ENCODE data around the gene GRB10. TPM values are rescaled to one million over a fixed set of nuclear protein-coding genes. Genes with fewer than 3 reads are reported as not detected.
A peak's percentile ranks its signal among the peaks of the same experiment; 100 is the strongest.

GRB10 gene
- polyA plus RNA-seq, 3 donors = 1.3 to 3.1 (median 1.5) TPM

- no peak overlapping the region for H3K4me3 ChIP-seq (replicated peaks in 1 of 3; ENCODE audit: low read depth in 2 of 3, low read length in 3 of 3)
- no peak overlapping the region for H2AFZ ChIP-seq (ENCODE audit: insufficient read depth, low read depth, low read length, poor library complexity, severe bottlenecking)
- Mint-ChIP-seq H3K27ac (peak overlapping the region in 1 of 7 donors; percentile 40), H3K9me3 (peaks cover 0 to 3% (median 0%) of the 10 kb centered on the region in 7 donors), H3K36me3 (peaks cover 7 to 10% of the 10 kb centered on the region in 2 donors), H3K4me1 (peaks cover 59% of the 10 kb centered on the region), H3K27me3 (ENCODE audit: low read depth in 3 of 3) (peaks cover 0 to 3% (median 0%) of the 10 kb centered on the region in 3 donors), H3K4me3 (no peak overlapping the region)
- no peaks in the 10 kb centered on the region for H3K9me3 ChIP-seq (replicated peaks in 1 of 2; ENCODE audit: control insufficient read depth in 1 of 2, insufficient read depth in 1 of 2, low read length in 2 of 2)
- H3K27ac ChIP-seq (ENCODE audit: low read depth in 1 of 2, low read length in 2 of 2) = no peak overlapping the region
- H3K36me3 ChIP-seq (replicated peaks in 1 of 2; ENCODE audit: control insufficient read depth in 1 of 2, insufficient read depth in 2 of 2, low read length in 2 of 2) = no peaks in the 10 kb centered on the region
- H3K4me2 ChIP-seq (replicated peaks; ENCODE audit: extremely low read depth, low read length, poor library complexity, severe bottlenecking) = no peak overlapping the region
- 15% methylated on average over 9 of the region's 9 CpGs for WGBS (ENCODE audit: insufficient coverage)
- peaks cover 42 to 58% of the 10 kb centered on the region in 2 donors for H3K4me1 ChIP-seq (ENCODE audit: control insufficient read depth in 1 of 2, insufficient read depth in 2 of 2, low read length in 2 of 2)
- H3K79me2 ChIP-seq (ENCODE audit: insufficient read depth, low read length) = no peaks in the 10 kb centered on the region
- DNase-seq = no peak
- intact Hi-C loops (cut with micrococcal nuclease) = no loop called here
- H3K9ac ChIP-seq (ENCODE audit: insufficient read depth, low read length, poor library complexity, severe bottlenecking) = no peak overlapping the region
- no peaks in the 10 kb centered on the region for H3K27me3 ChIP-seq (ENCODE audit: control insufficient read depth in 2 of 2, insufficient read depth in 2 of 2, low read length in 2 of 2)
- no peak for TF ChIP-seq CTCF (IDR thresholded peaks at IDR 0.05)
- no peaks in the 10 kb centered on the region for H4K20me1 ChIP-seq (ENCODE audit: insufficient read depth, low read length)
Observed at GRCh38 chr7:50664461-50664922, 118.2 kb downstream of the GRB10 start.

- Mint-ChIP-seq H3K36me3 (peaks cover 6 to 7% of the 10 kb centered on the region in 2 donors), H3K27ac (peak overlapping the region in 1 of 7 donors; percentile 10), H3K27me3 (ENCODE audit: low read depth in 3 of 3) (peaks cover 0 to 3% (median 0%) of the 10 kb centered on the region in 3 donors), H3K4me3 (no peak overlapping the region), H3K4me1 (peaks cover 60% of the 10 kb centered on the region), H3K9me3 (peaks cover 0 to 3% (median 0%) of the 10 kb centered on the region in 7 donors)
- H2AFZ ChIP-seq (ENCODE audit: insufficient read depth, low read depth, low read length, poor library complexity, severe bottlenecking) = no peak overlapping the region
- H3K27me3 ChIP-seq (ENCODE audit: control insufficient read depth in 2 of 2, insufficient read depth in 2 of 2, low read length in 2 of 2) = no peaks in the 10 kb centered on the region
- H3K27ac ChIP-seq (ENCODE audit: low read depth in 1 of 2, low read length in 2 of 2) = no peak overlapping the region
- H3K4me2 ChIP-seq (replicated peaks; ENCODE audit: extremely low read depth, low read length, poor library complexity, severe bottlenecking) = no peak overlapping the region
- no peak for TF ChIP-seq CTCF (IDR thresholded peaks at IDR 0.05)
- H3K36me3 ChIP-seq (replicated peaks in 1 of 2; ENCODE audit: control insufficient read depth in 1 of 2, insufficient read depth in 2 of 2, low read length in 2 of 2) = no peaks in the 10 kb centered on the region
- peaks cover 42 to 58% of the 10 kb centered on the region in 2 donors for H3K4me1 ChIP-seq (ENCODE audit: control insufficient read depth in 1 of 2, insufficient read depth in 2 of 2, low read length in 2 of 2)
- no peak overlapping the region for H3K9ac ChIP-seq (ENCODE audit: insufficient read depth, low read length, poor library complexity, severe bottlenecking)
- intact Hi-C loops (cut with micrococcal nuclease) = no loop called here
- H4K20me1 ChIP-seq (ENCODE audit: insufficient read depth, low read length) = no peaks in the 10 kb centered on the region
- DNase-seq = no peak
- 77% methylated on average over 6 of the region's 8 CpGs for WGBS (ENCODE audit: insufficient coverage)
- no peak overlapping the region for H3K4me3 ChIP-seq (replicated peaks in 1 of 3; ENCODE audit: low read depth in 2 of 3, low read length in 3 of 3)
- no peaks in the 10 kb centered on the region for H3K79me2 ChIP-seq (ENCODE audit: insufficient read depth, low read length)
- no peaks in the 10 kb centered on the region for H3K9me3 ChIP-seq (replicated peaks in 1 of 2; ENCODE audit: control insufficient read depth in 1 of 2, insufficient read depth in 1 of 2, low read length in 2 of 2)
Observed at GRCh38 chr7:50663396-50664102, 119.1 kb downstream of the GRB10 start.

Measured in CD14-positive monocyte (primary cell).